GM13977 (cell line): ENCODE results near the gene TRAF3.
"Not testable (repeated sequence)": the region's sequence is repeated elsewhere in the genome, so short reads cannot be mapped to it uniquely, and the experiment has no call there.

ENCODE experiments used
- DNase-seq: peaks from one replicate; pipeline ENCODE4 v3.0.0; 2012; ENCODE audit warnings: low spot score
- CTCF ChIP-seq: IDR thresholded peaks from 2 replicates; pipeline ENCODE4 v1.5.1; 2012; ENCODE audit warnings: mild to moderate bottlenecking, control low read depth; ENCODE audit not compliant: insufficient read depth; ENCODE audit errors: extremely low read depth, missing control alignments
- in situ Hi-C: fragments of 300-500 bp; cut with MboI; formaldehyde crosslinking; loops from one replicate; pipeline ENCODE4 v1.12.0; 2022; ENCODE audit warnings: low sequenced_read_pairs, low pct_unique_long_range_greater_than_20kb, mixed read lengths, inconsistent platforms; ENCODE audit not compliant: unreplicated experiment

Gene TRAF3

GRCh38 chr14:102821252-102821651, 44.0 kb downstream of the TRAF3 start:
- no peak for DNase-seq
- TF ChIP-seq CTCF, result no peak
- in situ Hi-C loops, result no loop called here

GRCh38 chr14:102822311-102822863, 45.1 kb downstream of the TRAF3 start:
- peak; percentile 38 for DNase-seq
- TF ChIP-seq CTCF, result no peak
- in situ Hi-C loops, result no loop called here

GRCh38 chr14:102822887-102823286, 45.6 kb downstream of the TRAF3 start:
- in situ Hi-C loops, DNase-seq: not testable (repeated sequence)

GRCh38 chr14:102823546-102823945, 46.3 kb downstream of the TRAF3 start:
- no peak for DNase-seq
- no peak for TF ChIP-seq CTCF
- in situ Hi-C loops, result no loop called here

GRCh38 chr14:102824832-102825231, 47.6 kb downstream of the TRAF3 start:
- in situ Hi-C loops, result no loop called here
- no peak for DNase-seq
- TF ChIP-seq CTCF, result no peak

GRCh38 chr14:102825307-102826095, 48.3 kb downstream of the TRAF3 start:
- TF ChIP-seq CTCF, result no peak
- DNase-seq, result no peak
- in situ Hi-C loops, result no loop called here

- TF ChIP-seq CTCF, result no peak
- in situ Hi-C loops, result no loop called here
- no peak for DNase-seq
Measured at GRCh38 chr14:102826161-102826560, 48.9 kb downstream of the TRAF3 start.
